Measurements from ENCODE around the gene THEM4.
A peak's percentile ranks its signal among the peaks of the same experiment; 100 is the strongest.

THEM4 gene

GRCh38 chr1:151831256-151831591, 78.1 kb downstream of the THEM4 start:
- DNase-seq (ENCODE audit: low read depth) = no peak
- no peak for TF ChIP-seq CTCF (IDR thresholded peaks at IDR 0.05; ENCODE audit: low read depth, low read length, missing control alignments)
- H3K4me3 ChIP-seq (ENCODE audit: low read depth, low read length) = no peak overlapping the region
- in situ Hi-C loops (cut with HindIII; ENCODE audit: low sequenced_read_pairs) = no loop called here

- in situ Hi-C loops (cut with HindIII; ENCODE audit: low sequenced_read_pairs) = no loop called here
- no peak for TF ChIP-seq CTCF (IDR thresholded peaks at IDR 0.05; ENCODE audit: low read depth, low read length, missing control alignments)
- DNase-seq (ENCODE audit: low read depth) = no peak
- no peak overlapping the region for H3K4me3 ChIP-seq (ENCODE audit: low read depth, low read length)
These were observed 79.3 kb downstream of the THEM4 start for GRCh38 chr1:151830055-151830454.

GRCh38 chr1:151829352-151830046, 79.8 kb downstream of the THEM4 start:
- no peak for DNase-seq (ENCODE audit: low read depth)
- H3K4me3 ChIP-seq (ENCODE audit: low read depth, low read length) = no peak overlapping the region
- in situ Hi-C loops (cut with HindIII; ENCODE audit: low sequenced_read_pairs) = no loop called here
- no peak for TF ChIP-seq CTCF (IDR thresholded peaks at IDR 0.05; ENCODE audit: low read depth, low read length, missing control alignments)

GRCh38 chr1:151828921-151829320, 80.4 kb downstream of the THEM4 start:
- peak; percentile 12 for DNase-seq (ENCODE audit: low read depth)
- in situ Hi-C loops (cut with HindIII; ENCODE audit: low sequenced_read_pairs) = no loop called here
- no peak for TF ChIP-seq CTCF (IDR thresholded peaks at IDR 0.05; ENCODE audit: low read depth, low read length, missing control alignments)
- no peak overlapping the region for H3K4me3 ChIP-seq (ENCODE audit: low read depth, low read length)

GRCh38 chr1:151827853-151828252, 81.5 kb downstream of the THEM4 start:
- no peak for DNase-seq (ENCODE audit: low read depth)
- TF ChIP-seq CTCF (IDR thresholded peaks at IDR 0.05; ENCODE audit: low read depth, low read length, missing control alignments) = no peak
- in situ Hi-C loops (cut with HindIII; ENCODE audit: low sequenced_read_pairs) = no loop called here
- H3K4me3 ChIP-seq (ENCODE audit: low read depth, low read length) = no peak overlapping the region

- no peak for DNase-seq (ENCODE audit: low read depth)
- TF ChIP-seq CTCF (IDR thresholded peaks at IDR 0.05; ENCODE audit: low read depth, low read length, missing control alignments) = no peak
- in situ Hi-C loops (cut with HindIII; ENCODE audit: low sequenced_read_pairs) = no loop called here
- no peak overlapping the region for H3K4me3 ChIP-seq (ENCODE audit: low read depth, low read length)
These were observed 83.3 kb downstream of the THEM4 start for GRCh38 chr1:151825751-151826660.

Data from astrocyte of the cerebellum (primary cell).